G401 (cell line): Measurements from ENCODE around the gene CCNA1. TPM values are rescaled to one million over a fixed set of nuclear protein-coding genes. Genes with fewer than 3 reads are reported as not detected.
A peak's percentile ranks its signal among the peaks of the same experiment; 100 is the strongest.

Experiments used
- DNase-seq: peaks from one replicate; pipeline ENCODE4 v3.0.0-alpha.2; 2015; ENCODE audit warnings: low spot score
- in situ Hi-C: cut with HindIII; loops from 2 replicates; pipeline ENCODE4 v1.10.0; 2016; ENCODE audit warnings: low sequenced_read_pairs, mixed read lengths
- total RNA-seq: library from RNA; depleted of rRNA; stranded (reverse); fragments of >200 nt; shearing (Covaris generic); gene quantifications from 2 replicates; pipeline ENCODE4 v1.2.3, GENCODE V29; 2014; rRNA removed

Gene CCNA1
- 0.25 and 1.1 TPM in 2 replicates for total RNA-seq

DNA sequence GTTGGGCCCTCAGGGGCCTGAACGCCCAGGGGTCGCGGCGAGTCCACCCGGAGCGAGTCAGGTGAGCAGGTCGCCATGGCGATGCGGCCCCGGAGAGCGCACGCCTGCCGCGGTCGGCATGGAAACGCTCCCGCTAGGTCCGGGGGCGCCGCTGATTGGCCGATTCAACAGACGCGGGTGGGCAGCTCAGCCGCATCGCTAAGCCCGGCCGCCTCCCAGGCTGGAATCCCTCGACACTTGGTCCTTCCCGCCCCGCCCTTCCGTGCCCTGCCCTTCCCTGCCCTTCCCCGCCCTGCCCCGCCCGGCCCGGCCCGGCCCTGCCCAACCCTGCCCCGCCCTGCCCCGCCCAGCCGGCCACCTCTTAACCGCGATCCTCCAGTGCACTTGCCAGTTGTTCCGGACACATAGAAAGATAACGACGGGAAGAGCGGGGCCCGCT is at the start of gene CCNA1:
Gene CCNA1, plus strand, starts transcription at position 390 of the 439 bp plus-strand sequence. CDS start 562 bp downstream, outside the sequence.
- in situ Hi-C loops: no loop called here
- DNase-seq: peak; percentile 36

GRCh38 chr13:36385489-36385888 is 46.8 kb upstream of the CCNA1 start:
- in situ Hi-C loops: no loop called here
- DNase-seq: no peak

GRCh38 chr13:36395280-36395679 is 37.0 kb upstream of the CCNA1 start:
- DNase-seq: peak; percentile 2
- in situ Hi-C loops: no loop called here

DNA sequence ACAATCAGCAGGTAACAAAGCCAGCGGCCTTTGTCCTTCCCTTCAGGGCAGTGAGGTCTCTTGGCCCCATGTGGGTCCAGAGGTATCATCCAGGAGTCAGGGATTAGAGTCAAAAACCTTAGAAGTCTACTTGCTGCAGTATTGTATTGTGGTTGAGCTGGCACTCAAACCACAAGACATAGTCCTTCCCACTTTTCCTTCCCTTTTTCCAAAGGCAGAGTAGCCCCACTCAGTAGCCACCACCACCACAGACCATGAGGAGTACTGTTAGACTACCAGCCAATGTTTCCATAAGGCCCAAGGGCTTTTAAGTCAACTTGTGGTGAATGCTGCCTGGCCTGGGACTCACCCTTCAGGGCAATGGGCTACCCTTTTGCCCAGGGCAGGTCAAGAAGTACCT is 27.1 kb upstream of the CCNA1 start:
- in situ Hi-C loops: no loop called here
- no peak for DNase-seq

- in situ Hi-C loops: no loop called here
- DNase-seq: no peak
Measured at GRCh38 chr13:36412736-36413135, 19.6 kb upstream of the CCNA1 start.

DNA sequence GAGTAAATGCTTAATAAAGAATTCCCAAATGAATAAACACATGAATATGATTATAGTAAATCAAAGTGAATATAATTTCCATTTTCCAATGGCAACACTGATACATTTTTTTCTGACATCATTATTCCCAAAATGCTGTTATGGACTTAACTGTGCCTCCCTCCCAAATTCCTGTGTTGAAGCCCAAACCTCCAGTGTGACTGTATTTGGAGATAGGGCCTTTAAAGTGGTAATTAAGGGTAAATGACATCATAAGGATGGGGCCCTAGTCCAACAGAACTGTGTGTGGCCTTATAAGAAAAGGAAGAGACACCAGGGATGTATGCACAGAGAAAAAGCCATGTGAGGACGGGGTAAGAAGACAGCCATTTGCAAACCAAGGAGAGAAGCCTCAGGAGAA is 19.1 kb upstream of the CCNA1 start:
- DNase-seq: no peak
- in situ Hi-C loops: no loop called here

DNA sequence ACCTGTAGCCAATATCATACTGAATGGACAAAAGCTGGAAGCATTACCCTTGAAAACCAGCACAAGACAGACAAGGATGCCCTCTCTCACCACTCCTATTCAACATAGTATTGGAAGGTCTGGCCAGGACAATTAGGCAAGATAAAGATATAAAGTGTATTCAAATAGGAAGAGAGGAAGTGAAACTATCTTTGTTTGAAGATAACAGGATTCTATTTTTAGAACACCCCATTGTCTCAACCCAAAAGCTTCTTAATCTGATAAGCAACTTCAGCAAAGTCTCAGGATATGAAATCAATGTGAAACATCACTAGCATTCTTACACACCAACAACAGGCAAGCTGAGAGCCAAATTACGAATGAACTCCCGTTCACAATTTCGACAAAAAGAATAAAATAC is 17.8 kb upstream of the CCNA1 start:
- no peak for DNase-seq
- in situ Hi-C loops: no loop called here

GRCh38 chr13:36417331-36417730 is 15.0 kb upstream of the CCNA1 start:
- in situ Hi-C loops: no loop called here
- no peak for DNase-seq

DNA sequence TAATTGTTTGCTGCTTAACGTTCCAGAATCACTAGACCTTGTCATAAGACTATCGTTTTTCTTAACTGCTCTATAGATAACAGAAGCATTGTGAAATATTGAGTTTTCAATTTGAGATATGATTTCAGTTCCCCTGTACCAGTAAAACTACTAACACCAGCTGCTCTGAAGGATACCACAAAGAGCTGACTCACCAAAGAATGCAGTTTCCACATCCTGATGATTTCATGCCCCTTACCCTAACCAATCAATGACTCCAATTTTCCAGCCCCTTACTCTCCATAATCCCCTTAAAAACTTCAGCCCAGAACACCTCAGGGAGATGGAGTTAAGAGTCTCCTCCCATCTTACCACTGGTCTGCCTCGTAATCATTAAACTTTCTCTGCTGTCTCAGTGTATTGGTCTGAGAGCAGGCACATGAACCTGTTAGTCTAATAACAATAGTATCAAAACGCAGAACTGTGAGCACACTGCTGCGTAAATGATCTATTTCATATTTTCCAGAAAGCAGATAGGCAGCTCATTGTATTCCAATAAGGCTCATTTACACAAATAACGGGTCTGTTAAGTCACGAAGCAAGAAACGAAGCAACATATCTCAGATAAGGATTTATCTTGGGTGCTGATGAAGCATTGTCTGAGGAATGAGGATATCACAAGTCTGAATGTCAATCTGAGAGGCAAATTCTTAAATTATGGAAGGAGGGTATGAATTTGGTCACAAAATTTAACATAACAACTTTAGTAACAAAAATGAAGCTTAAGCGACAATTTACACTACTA is 14.1 kb upstream of the CCNA1 start:
- in situ Hi-C loops: no loop called here
- no peak for DNase-seq

DNA sequence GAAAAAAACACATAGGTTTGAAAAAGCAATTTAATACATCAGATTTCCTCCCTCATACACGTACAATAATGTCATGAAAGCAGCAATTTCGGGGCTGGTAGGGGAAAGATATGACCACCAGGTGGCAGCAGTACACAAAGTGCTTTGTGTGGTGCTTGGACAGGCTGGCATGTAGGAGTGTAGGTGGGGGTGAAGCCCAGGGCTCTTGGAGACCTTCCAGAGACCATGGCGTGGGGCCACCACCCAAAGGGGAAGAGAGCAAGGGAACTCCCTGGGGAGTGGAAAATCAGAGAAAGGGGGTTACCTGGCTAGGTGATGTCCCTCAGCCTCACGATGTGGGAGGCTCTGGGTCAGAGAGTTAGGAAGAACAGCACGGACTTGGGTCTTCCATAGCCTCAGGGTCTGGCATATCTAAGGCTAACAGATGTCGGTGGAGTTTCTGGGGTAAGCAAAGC is 11.8 kb upstream of the CCNA1 start:
- peak; percentile 70 for DNase-seq
- in situ Hi-C loops: no loop called here

DNA sequence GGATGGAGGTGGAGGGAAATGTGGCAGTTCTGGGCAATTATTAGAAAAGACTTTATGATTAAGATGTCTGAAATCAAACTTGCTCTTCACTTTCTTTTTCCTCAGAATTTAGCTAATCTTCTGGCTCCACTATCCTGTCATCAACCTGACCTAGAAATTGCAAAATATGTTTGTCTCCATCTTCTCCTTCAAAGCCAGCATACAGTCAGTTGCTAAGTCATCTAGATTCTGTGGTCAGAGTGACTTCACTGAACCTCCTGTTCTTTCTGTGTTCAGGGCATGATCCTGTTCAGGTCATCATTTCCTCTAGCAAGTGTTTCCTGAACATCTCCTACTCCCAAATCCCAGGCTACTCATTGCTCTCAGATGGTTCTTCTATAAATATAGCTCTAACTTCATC is 10.8 kb upstream of the CCNA1 start:
- in situ Hi-C loops: no loop called here
- no peak for DNase-seq

DNA sequence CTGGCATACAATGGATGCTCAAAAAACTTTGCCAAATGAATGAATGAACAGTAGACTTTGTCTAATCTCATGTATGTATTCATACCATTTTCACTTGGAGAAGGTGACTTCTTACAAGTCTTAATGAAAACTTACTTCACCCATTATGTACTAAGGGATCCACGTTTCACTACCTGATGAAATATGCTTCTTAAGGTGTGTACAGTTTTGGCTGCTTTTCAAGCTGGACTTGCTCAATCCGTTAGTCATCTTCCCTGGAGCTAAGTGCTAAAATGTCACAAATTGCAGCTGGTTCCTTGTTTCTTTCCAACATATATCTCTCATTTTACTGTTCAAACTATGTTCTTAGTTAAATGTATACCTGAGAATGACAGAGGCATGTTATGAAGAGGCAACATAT is 4.2 kb upstream of the CCNA1 start:
- no peak for DNase-seq
- in situ Hi-C loops: no loop called here

DNA sequence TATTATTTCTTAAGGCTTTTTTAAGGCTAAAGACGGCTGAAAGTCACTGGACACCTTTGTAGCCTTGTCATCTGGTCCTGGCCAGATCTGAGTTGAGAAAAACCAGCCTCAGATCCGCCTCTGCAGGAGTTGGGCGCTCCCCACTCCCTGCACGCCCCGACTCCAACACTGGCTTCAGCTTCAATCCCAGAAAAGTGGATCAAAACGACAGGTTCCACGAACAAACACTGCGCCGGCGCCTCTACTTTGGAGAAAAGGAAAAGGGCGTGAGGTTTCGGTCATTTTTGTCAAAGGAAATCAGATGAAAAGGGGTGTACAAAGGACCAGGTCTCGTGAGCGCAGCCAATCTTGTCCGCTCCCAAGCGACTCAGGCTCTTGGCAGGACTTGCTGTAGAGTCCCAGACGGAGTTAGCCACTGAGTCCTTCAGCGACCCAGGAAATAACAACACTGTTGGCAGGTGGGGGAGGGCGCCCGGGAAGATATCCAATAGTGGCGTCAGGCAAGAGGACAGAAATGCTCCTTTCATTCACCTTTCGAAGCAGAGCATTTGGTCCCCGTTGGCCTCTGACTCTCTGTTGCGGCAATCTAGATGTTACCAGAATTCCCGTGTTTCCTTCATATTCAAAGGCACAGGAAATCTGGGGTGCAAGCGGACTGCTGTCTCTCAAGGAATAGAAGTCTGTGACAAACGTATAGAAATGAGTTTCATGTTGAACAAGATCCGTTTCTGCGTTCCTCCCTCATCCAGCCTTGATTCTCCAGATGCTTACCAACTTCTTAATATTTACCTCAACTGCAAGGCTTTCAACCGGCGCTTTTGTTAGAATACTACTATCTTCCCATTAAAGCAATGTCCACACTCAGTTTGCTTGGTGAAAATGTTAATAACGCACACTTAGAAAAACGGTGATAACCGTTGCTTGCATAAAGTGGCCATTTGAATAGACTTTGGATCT is 1.8 kb upstream of the CCNA1 start:
- peak; percentile 10 for DNase-seq
- in situ Hi-C loops: no loop called here

DNA sequence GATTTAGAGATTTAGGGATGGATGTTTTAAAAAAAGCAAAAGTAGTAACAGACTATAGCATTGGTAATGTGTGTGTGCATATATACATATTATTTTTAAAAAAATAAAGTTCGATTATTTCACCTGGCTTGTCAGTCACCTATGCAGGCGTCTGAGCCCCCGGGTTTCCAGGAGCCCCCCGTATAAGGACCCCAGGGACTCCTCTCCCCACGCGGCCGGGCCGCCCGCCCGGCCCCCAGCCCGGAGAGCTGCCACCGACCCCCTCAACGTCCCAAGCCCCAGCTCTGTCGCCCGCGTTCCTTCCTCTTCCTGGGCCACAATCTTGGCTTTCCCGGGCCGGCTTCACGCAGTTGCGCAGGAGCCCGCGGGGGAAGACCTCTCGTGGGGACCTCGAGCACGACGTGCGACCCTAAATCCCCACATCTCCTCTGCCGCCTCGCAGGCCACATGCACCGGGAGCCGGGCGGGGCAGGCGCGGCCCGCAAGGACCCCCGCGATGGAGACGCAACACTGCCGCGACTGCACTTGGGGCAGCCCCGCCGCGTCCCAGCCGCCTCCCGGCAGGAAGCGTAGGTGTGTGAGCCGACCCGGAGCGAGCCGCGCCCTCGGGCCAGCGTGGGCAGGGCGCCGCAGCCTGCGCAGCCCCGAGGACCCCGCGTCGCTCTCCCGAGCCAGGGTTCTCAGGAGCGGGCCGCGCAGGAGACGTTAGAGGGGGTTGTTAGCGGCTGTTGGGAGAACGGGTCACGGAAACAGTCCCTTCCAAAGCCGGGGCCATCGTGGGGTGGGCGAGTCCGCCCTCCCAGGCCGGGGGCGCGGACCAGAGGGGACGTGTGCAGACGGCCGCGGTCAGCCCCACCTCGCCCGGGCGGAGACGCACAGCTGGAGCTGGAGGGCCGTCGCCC is 840 bp upstream of the CCNA1 start:
- in situ Hi-C loops: no loop called here
- DNase-seq: no peak

- in situ Hi-C loops: no loop called here
Measured at GRCh38 chr13:36436811-36437210, 4.5 kb downstream of the CCNA1 start.

GRCh38 chr13:36438594-36439483 is 6.5 kb downstream of the CCNA1 start:
- DNase-seq: no peak
- in situ Hi-C loops: no loop called here

More at GRCh38 chr13:36436811-36437210, 4.5 kb downstream of the CCNA1 start:
- no peak for DNase-seq

DNA sequence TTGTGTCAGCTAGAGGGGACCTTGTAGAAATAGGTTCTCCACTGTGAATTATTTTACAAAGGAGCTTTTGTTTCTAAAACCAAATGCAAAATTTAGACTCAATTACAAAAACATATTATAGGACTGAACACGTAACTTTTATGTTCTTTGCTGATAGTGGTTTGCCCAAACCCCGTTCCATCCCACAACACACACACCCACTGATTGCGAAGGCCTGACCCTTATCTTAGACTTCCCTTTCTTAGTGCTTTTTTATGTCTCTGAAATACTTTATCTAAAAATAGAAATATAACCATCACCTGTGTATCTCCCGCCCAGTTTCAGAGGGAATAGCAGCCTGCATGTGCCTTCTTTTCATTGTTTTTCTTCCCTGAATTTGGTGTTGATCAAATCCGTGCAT is 13.0 kb downstream of the CCNA1 start:
- no peak for DNase-seq
- in situ Hi-C loops: no loop called here

- in situ Hi-C loops: no loop called here
Measured at GRCh38 chr13:36445891-36446351, 13.6 kb downstream of the CCNA1 start.

More at GRCh38 chr13:36445891-36446351, 13.6 kb downstream of the CCNA1 start:
- no peak for DNase-seq
